Upper lobe of left lung (tissue), 4 donors: ENCODE results near the gene MEGF6.

Experiments used
- EP300 ChIP-seq, 4 donors: sonication (generic); formaldehyde crosslinking; IDR thresholded peaks; one replicate each; pipeline ENCODE4 v1.5.1; 2017; ENCODE audit warnings: antibody characterized with exemption in 4 of 4, control low read depth in 2 of 4
- TF ChIP-seq, protein P1 (sequence below), 6 experiments: fragments of 450-650 bp in 4 of 6; fragments of 200-600 bp in 2 of 6; sonication (generic) in 2 of 6; IDR thresholded peaks; one replicate each; pipeline ENCODE4 v1.5.1; 2016 to 2019; ENCODE audit warnings: antibody characterized with exemption in 6 of 6

- no peak for TF ChIP-seq EP300 (IDR thresholded peaks at IDR 0.05)
- TF ChIP-seq, protein P1, sequence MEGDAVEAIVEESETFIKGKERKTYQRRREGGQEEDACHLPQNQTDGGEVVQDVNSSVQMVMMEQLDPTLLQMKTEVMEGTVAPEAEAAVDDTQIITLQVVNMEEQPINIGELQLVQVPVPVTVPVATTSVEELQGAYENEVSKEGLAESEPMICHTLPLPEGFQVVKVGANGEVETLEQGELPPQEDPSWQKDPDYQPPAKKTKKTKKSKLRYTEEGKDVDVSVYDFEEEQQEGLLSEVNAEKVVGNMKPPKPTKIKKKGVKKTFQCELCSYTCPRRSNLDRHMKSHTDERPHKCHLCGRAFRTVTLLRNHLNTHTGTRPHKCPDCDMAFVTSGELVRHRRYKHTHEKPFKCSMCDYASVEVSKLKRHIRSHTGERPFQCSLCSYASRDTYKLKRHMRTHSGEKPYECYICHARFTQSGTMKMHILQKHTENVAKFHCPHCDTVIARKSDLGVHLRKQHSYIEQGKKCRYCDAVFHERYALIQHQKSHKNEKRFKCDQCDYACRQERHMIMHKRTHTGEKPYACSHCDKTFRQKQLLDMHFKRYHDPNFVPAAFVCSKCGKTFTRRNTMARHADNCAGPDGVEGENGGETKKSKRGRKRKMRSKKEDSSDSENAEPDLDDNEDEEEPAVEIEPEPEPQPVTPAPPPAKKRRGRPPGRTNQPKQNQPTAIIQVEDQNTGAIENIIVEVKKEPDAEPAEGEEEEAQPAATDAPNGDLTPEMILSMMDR (IDR thresholded peaks at IDR 0.05) = no peak
These were observed 15.4 kb downstream of the MEGF6 start for GRCh38 chr1:3595949-3596348.
